Aorta (tissue), 5 donors: ENCODE results near the gene RBM11. TPM values are rescaled to one million over a fixed set of nuclear protein-coding genes. Genes with fewer than 3 reads are reported as not detected.

ENCODE experiments used
- ATAC-seq: fragments of 200-7000 bp; cut with Tn5 transposase; one replicate; pipeline ENCODE4 v1.9.1; 2022; ENCODE audit warnings: moderate library complexity; ENCODE audit not compliant: low FRiP score
- DNase-seq, 2 donors: peaks; one replicate each; pipeline ENCODE4 v3.0.0-alpha.2; 2020
- H3K27ac ChIP-seq, 2 donors: one replicate each; pipeline ENCODE4 v1.5.1; 2013; ENCODE audit warnings: low read length in 2 of 2, mild to moderate bottlenecking in 2 of 2, moderate library complexity in 2 of 2, control low read depth in 1 of 2, inconsistent platforms in 1 of 2, low read depth in 1 of 2
- H3K27me3 ChIP-seq, 2 donors: one replicate each; pipeline ENCODE4 v1.6.1; 2013; ENCODE audit warnings: control low read depth in 1 of 2, low read length in 1 of 2, mild to moderate bottlenecking in 1 of 2, moderate library complexity in 1 of 2; ENCODE audit not compliant: insufficient read depth in 2 of 2, control insufficient read depth in 1 of 2
- H3K36me3 ChIP-seq, 2 donors: one replicate each; pipeline ENCODE4 v1.6.1; 2013; ENCODE audit warnings: control low read depth in 1 of 2, low read length in 1 of 2, mild to moderate bottlenecking in 1 of 2; ENCODE audit not compliant: insufficient read depth in 2 of 2, control insufficient read depth in 1 of 2
- H3K4me1 ChIP-seq, 2 donors: one replicate each; pipeline ENCODE4 v1.6.1; 2013; ENCODE audit warnings: low read length in 2 of 2, control low read depth in 1 of 2, mild to moderate bottlenecking in 1 of 2, moderate library complexity in 1 of 2; ENCODE audit not compliant: insufficient read depth in 2 of 2, control insufficient read depth in 1 of 2
- H3K4me3 ChIP-seq, 2 donors: one replicate each; pipeline ENCODE4 v1.5.1; 2013; ENCODE audit warnings: low read length in 2 of 2, control low read depth in 1 of 2, mild to moderate bottlenecking in 1 of 2
- H3K9me3 ChIP-seq: one replicate; pipeline ENCODE4 v1.6.1; 2013; ENCODE audit warnings: mild to moderate bottlenecking, low read length; ENCODE audit not compliant: control insufficient read depth
- WGBS, 2 donors: extraction: QIAGEN DNeasy Blood & Tissue Kit; methylation state at CpG; one replicate each; pipeline ENCODE4 v1.1.7; 2013; 5-methylcytosine and 5-hydroxymethylcytosine counted together
- intact Hi-C, 2 donors: fragments of 100-400 bp; cut with DNase I; formaldehyde crosslinking; loops; one replicate each; pipeline versions ENCODE4 v1.14.2 to v1.15.0; 2022
- polyA plus RNA-seq, 2 donors: library from polyadenylated mRNA; stranded (reverse); fragments of 200-250 nt; gene quantifications; one replicate each; pipeline ENCODE4 v1.2.3, GENCODE V29; 2013
- total RNA-seq, 2 donors: library from RNA; stranded (reverse); fragmentation: NEBNext Ultra II Directional; extraction: Animal tissue kit (Norgen Biotek cat#: 25700); gene quantifications; one replicate each; pipeline ENCODE4 v1.2.1, GENCODE V29; 2021
- donor health status: healthy with polysubstance abuse.
- donor health status: Bipolar disorder and iron deficiency.
- donor health status: DM: no; HTN: no; CAD: no.
- donor health status: DM: no; HTN: no; CAD: no.
- donor health status: DM: yes; HTN: yes; CAD: no.

Gene RBM11
- total and polyA plus RNA-seq, 4 donors: 1.1 to 1.7 (median 1.4) TPM; not detected in 1

DNA sequence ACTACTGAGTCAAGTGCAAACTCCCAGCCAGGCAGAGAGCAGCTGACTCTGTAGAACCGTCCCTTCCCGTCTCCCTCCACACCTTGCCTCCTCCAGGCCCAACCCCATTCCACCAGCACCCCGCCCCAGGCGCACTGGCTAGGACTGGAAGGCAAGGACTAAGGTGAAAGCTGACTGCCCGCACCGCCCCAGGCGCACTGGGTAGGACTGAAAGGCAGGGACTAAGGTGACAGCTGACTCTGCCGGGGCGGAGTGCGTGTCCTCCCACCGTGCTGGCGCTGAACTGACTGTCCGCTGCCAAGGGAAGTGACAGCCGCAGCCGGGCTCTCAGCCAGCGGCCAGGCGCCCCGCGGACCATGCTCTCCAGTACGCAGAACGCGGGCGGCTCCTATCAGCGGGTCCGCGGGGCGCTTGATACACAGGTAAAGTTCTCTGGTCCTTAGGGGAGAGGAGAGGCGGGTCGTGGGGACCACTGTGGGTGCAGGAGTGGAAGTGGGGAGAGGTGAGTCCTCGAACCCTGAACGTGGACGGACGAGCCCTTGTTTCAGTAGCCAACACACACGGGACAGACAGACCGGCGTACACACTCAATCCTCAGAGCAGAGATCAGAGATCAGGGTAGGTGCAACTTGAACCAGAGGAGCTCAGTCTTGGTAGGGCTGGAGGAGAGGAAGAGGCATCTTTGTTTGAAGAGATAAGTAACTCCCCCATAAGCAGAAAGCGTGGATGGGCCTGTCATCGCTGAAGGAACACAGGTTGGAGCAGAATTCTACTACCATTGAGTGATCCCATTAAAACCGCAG, 58.0 kb downstream of the RBM11 start:
- H3K27ac ChIP-seq: no peak overlapping the region
- no peaks in the 10 kb centered on the region for H3K4me1 ChIP-seq
- H3K36me3 ChIP-seq: no peaks in the 10 kb centered on the region
- intact Hi-C loops: loop anchor here in 1 of 2 donors (5.0 kb wide), 1 partner anchor 1213 kb away; no protein-coding TSS in a partner anchor
- DNase-seq (peak; percentile 66 to 78), ATAC-seq (peak; percentile 77)
- no peaks in the 10 kb centered on the region for H3K9me3 ChIP-seq
- no peak overlapping the region for H3K4me3 ChIP-seq
- WGBS, 2 donors: 17% methylated on average over 39 of the region's 39 CpGs
- peaks cover 0 to 2% of the 10 kb centered on the region in 2 donors for H3K27me3 ChIP-seq

DNA sequence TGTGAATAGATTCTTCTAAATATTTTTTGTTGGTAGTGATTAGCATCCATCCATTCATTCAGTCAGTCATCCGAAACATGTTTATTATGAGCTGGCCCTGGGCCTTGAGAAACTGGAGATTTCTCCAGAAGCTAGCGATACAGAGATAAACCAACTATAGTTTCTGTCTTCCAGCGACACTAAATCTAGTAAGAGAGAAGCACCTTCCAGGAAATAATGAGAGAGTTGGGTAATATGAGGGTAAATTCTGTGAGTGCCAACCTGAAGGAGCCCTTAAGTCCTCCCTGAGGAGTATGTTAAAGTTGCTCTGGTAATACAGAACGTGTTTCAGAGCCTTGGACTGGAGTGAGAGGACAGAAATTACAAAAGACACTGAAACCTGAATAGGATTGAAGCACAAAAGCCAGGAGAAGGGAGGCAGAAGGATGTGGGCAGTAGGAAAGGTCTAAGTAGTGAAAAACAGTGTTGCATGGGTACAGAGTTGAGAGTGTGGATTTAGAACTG, 59.8 kb downstream of the RBM11 start:
- H3K27ac ChIP-seq: no peak overlapping the region
- WGBS, 2 donors: 73 to 76% methylated on average over 4 of the region's 4 CpGs
- peaks cover 0 to 2% of the 10 kb centered on the region in 2 donors for H3K27me3 ChIP-seq
- no peak overlapping the region for H3K4me3 ChIP-seq
- intact Hi-C loops: no loop called here
- DNase-seq (no peak), ATAC-seq (no peak)
- H3K36me3 ChIP-seq: no peaks in the 10 kb centered on the region
- no peaks in the 10 kb centered on the region for H3K4me1 ChIP-seq
- no peaks in the 10 kb centered on the region for H3K9me3 ChIP-seq

Other genes with a start within 250 kb of the RBM11 start
- gene LIPI, start 5.2 kb upstream of the RBM11 start, total RNA-seq: not detected
- gene LIPI, start 5.2 kb upstream of the RBM11 start, polyA plus RNA-seq: not detected
- gene HSPA13, start 167.0 kb downstream of the RBM11 start, total RNA-seq: 10 to 100 TPM; 28.4 to 36.5 TPM
- 10 to 100 TPM in 1 of 2 donors, 1 to 10 TPM in 1; 9.1 to 12.3 TPM for gene HSPA13, start 167.0 kb downstream of the RBM11 start, polyA plus RNA-seq